Endodermal cell (in vitro differentiated cells): ENCODE results near the gene FAM72B. TPM values are rescaled to one million over a fixed set of nuclear protein-coding genes. Genes with fewer than 3 reads are reported as not detected.
"Not testable (repeated sequence)": the region's sequence is repeated elsewhere in the genome, so short reads cannot be mapped to it uniquely, and the experiment has no call there.

ENCODE experiments used
- DNase-seq: peaks from one replicate; pipeline ENCODE4 v3.0.0-alpha.2; 2017
- H3K27ac ChIP-seq: 2 replicates; pipeline ENCODE4 v1.5.1; 2013; ENCODE audit warnings: mild to moderate bottlenecking, low read depth, low read length, moderate library complexity
- H3K27me3 ChIP-seq: 2 replicates; pipeline ENCODE4 v1.6.1; 2013; ENCODE audit warnings: mild to moderate bottlenecking, low read length, moderate library complexity; ENCODE audit not compliant: insufficient read depth, control insufficient read depth, poor library complexity, severe bottlenecking
- H3K36me3 ChIP-seq: 2 replicates; pipeline ENCODE4 v1.7.0; 2013; ENCODE audit warnings: mild to moderate bottlenecking, low read length, moderate library complexity; ENCODE audit not compliant: control insufficient read depth, insufficient read depth
- H3K4me1 ChIP-seq: one replicate; pipeline ENCODE4 v1.7.0; 2013; ENCODE audit warnings: low read length; ENCODE audit not compliant: control insufficient read depth, insufficient read depth
- H3K4me3 ChIP-seq: 2 replicates; pipeline ENCODE4 v1.5.1; 2013; ENCODE audit warnings: mild to moderate bottlenecking, low read length, moderate library complexity
- H3K9ac ChIP-seq: 2 replicates; pipeline ENCODE4 v1.6.1; 2013; ENCODE audit warnings: mild to moderate bottlenecking, low read length, moderate library complexity; ENCODE audit not compliant: poor library complexity, severe bottlenecking; ENCODE audit errors: extremely low read depth
- H3K9me3 ChIP-seq: 2 replicates; pipeline ENCODE4 v1.6.1; 2013; ENCODE audit warnings: mild to moderate bottlenecking, low read length, moderate library complexity; ENCODE audit not compliant: control insufficient read depth
- H3K27ac Mint-ChIP-seq: 2 replicates; pipeline ENCODE4 v1.8.0; 2020; ENCODE audit warnings: mixed read lengths
- H3K27me3 Mint-ChIP-seq: 2 replicates; pipeline ENCODE4 v1.8.0; 2021; ENCODE audit warnings: mild to moderate bottlenecking, mixed read lengths; ENCODE audit not compliant: insufficient read depth
- H3K36me3 Mint-ChIP-seq: 2 replicates; pipeline ENCODE4 v1.8.0; 2020; ENCODE audit warnings: low read depth, mixed read lengths
- H3K4me1 Mint-ChIP-seq: 2 replicates; pipeline ENCODE4 v1.8.0; 2020; ENCODE audit warnings: mixed read lengths
- H3K4me3 Mint-ChIP-seq: 2 replicates; pipeline ENCODE4 v1.8.0; 2020; ENCODE audit warnings: mild to moderate bottlenecking, moderate library complexity, mixed read lengths
- H3K9me3 Mint-ChIP-seq: 2 replicates; pipeline ENCODE4 v1.8.0; 2020; ENCODE audit warnings: mild to moderate bottlenecking, mixed read lengths
- WGBS, 2 experiments: methylation state at CpG; one replicate each; pipeline versions ENCODE4 v1.1.5 to v1.1.7; 2013; ENCODE audit warnings: missing lambda C conversion rate in 2 of 2, mixed read lengths in 1 of 2; ENCODE audit not compliant: insufficient coverage in 1 of 2, insufficient read length in 1 of 2; 5-methylcytosine and 5-hydroxymethylcytosine counted together
- total RNA-seq, 2 donors: library from RNA; stranded (reverse); fragmentation: NEBNext Ultra II Directional in 1 of 2; extraction: Animal tissue kit (Norgen Biotek cat#: 25700) in 1 of 2; gene quantifications; 2 replicates in 1 of 2; 3 replicates in 1 of 2; pipeline ENCODE4 v1.2.1, GENCODE V29; 2021

Gene FAM72B
- total RNA-seq, 2 donors from 2014 or later: 7.0 to 14.1 TPM

- H3K27ac Mint-ChIP-seq, H3K4me3 ChIP-seq, H3K36me3 ChIP-seq, H3K9me3 ChIP-seq, H3K9ac ChIP-seq, H3K27me3 Mint-ChIP-seq, H3K27ac ChIP-seq, H3K4me1 Mint-ChIP-seq, H3K4me1 ChIP-seq, H3K9me3 Mint-ChIP-seq, H3K4me3 Mint-ChIP-seq, DNase-seq, H3K36me3 Mint-ChIP-seq, H3K27me3 ChIP-seq: not testable (repeated sequence)
- no CpG with 5 or more reads among the region's 2 CpGs for WGBS, 2 experiments
Observed at GRCh38 chr1:121210778-121211177, 26.6 kb upstream of the FAM72B start.

- not testable (repeated sequence) for H3K4me3 ChIP-seq, H3K27me3 ChIP-seq, H3K27me3 Mint-ChIP-seq, H3K27ac ChIP-seq, H3K4me1 ChIP-seq, H3K9ac ChIP-seq, H3K9me3 ChIP-seq, DNase-seq, H3K27ac Mint-ChIP-seq, H3K36me3 Mint-ChIP-seq, H3K36me3 ChIP-seq, H3K4me1 Mint-ChIP-seq, H3K9me3 Mint-ChIP-seq, H3K4me3 Mint-ChIP-seq
- 95% methylated on average over 3 of the region's 6 CpGs; no CpG with 5 or more reads in 1 of the 2 experiments for WGBS, 2 experiments
Observed at GRCh38 chr1:121208375-121208774, 24.2 kb upstream of the FAM72B start.

- not testable (repeated sequence) for H3K4me1 Mint-ChIP-seq, H3K4me3 Mint-ChIP-seq, H3K36me3 Mint-ChIP-seq, H3K4me3 ChIP-seq, H3K4me1 ChIP-seq, H3K36me3 ChIP-seq, H3K27ac ChIP-seq, H3K9me3 ChIP-seq, H3K27me3 ChIP-seq, H3K9me3 Mint-ChIP-seq, DNase-seq, H3K27ac Mint-ChIP-seq, H3K9ac ChIP-seq, H3K27me3 Mint-ChIP-seq
- 92% methylated on average over 1 of the region's 2 CpGs; no CpG with 5 or more reads in 1 of the 2 experiments for WGBS, 2 experiments
Observed at GRCh38 chr1:121207328-121207727, 23.2 kb upstream of the FAM72B start.

GRCh38 chr1:121205786-121206711 is 21.9 kb upstream of the FAM72B start:
- not testable (repeated sequence) for H3K4me3 ChIP-seq, H3K36me3 ChIP-seq, H3K4me3 Mint-ChIP-seq, H3K27ac Mint-ChIP-seq, H3K4me1 ChIP-seq, H3K9ac ChIP-seq, H3K27me3 ChIP-seq, H3K9me3 Mint-ChIP-seq, H3K27me3 Mint-ChIP-seq, H3K36me3 Mint-ChIP-seq, H3K9me3 ChIP-seq, H3K27ac ChIP-seq, DNase-seq, H3K4me1 Mint-ChIP-seq
- 91% methylated on average over 1 of the region's 8 CpGs; no CpG with 5 or more reads in 1 of the 2 experiments for WGBS, 2 experiments

GRCh38 chr1:121202986-121203385 is 18.8 kb upstream of the FAM72B start:
- WGBS, 2 experiments: 79% methylated on average over 3 of the region's 3 CpGs; no CpG with 5 or more reads in 1 of the 2 experiments

GRCh38 chr1:121200985-121201981 is 17.1 kb upstream of the FAM72B start:
- H3K36me3 Mint-ChIP-seq, H3K9me3 Mint-ChIP-seq, H3K4me3 Mint-ChIP-seq, H3K4me1 ChIP-seq, H3K36me3 ChIP-seq, DNase-seq, H3K27me3 ChIP-seq, H3K4me3 ChIP-seq, H3K27me3 Mint-ChIP-seq, H3K27ac ChIP-seq, H3K9me3 ChIP-seq, H3K9ac ChIP-seq, H3K4me1 Mint-ChIP-seq, H3K27ac Mint-ChIP-seq: not testable (repeated sequence)
- WGBS, 2 experiments: 93% methylated on average over 8 of the region's 13 CpGs; no CpG with 5 or more reads in 1 of the 2 experiments

More at GRCh38 chr1:121202986-121203385, 18.8 kb upstream of the FAM72B start:
- H3K9me3 ChIP-seq, H3K4me1 ChIP-seq, H3K9ac ChIP-seq, H3K9me3 Mint-ChIP-seq, H3K4me3 Mint-ChIP-seq, H3K27me3 ChIP-seq, H3K4me1 Mint-ChIP-seq, H3K36me3 Mint-ChIP-seq, H3K27me3 Mint-ChIP-seq, H3K27ac Mint-ChIP-seq, H3K4me3 ChIP-seq, H3K27ac ChIP-seq, H3K36me3 ChIP-seq, DNase-seq: not testable (repeated sequence)
